Muscle layer of colon (tissue), 2 donors: ENCODE results near the gene SUMO2.
A peak's percentile ranks its signal among the peaks of the same experiment; 100 is the strongest.
"Not testable (repeated sequence)": the region's sequence is repeated elsewhere in the genome, so short reads cannot be mapped to it uniquely, and the experiment has no call there.

Experiments used
- H3K27ac ChIP-seq: one replicate; pipeline ENCODE4 v1.7.0; 2013; ENCODE audit warnings: low read depth, mild to moderate bottlenecking, low read length, moderate library complexity
- H3K27me3 ChIP-seq, 2 donors: one replicate each; pipeline ENCODE4 v1.7.0; 2013; ENCODE audit warnings: low read length in 2 of 2, mild to moderate bottlenecking in 2 of 2; ENCODE audit not compliant: insufficient read depth in 2 of 2, control insufficient read depth in 1 of 2
- H3K36me3 ChIP-seq: one replicate; pipeline ENCODE4 v1.7.0; 2013; ENCODE audit warnings: mild to moderate bottlenecking, low read length; ENCODE audit not compliant: insufficient read depth
- H3K4me1 ChIP-seq: one replicate; pipeline ENCODE4 v1.7.0; 2013; ENCODE audit warnings: mild to moderate bottlenecking, low read length; ENCODE audit not compliant: insufficient read depth
- H3K4me3 ChIP-seq, 2 donors: one replicate each; pipeline ENCODE4 v1.7.0; 2013; ENCODE audit warnings: low read length in 2 of 2, low read depth in 1 of 2, mild to moderate bottlenecking in 1 of 2, moderate library complexity in 1 of 2
- H3K9ac ChIP-seq: one replicate; pipeline ENCODE4 v1.7.0; 2013; ENCODE audit warnings: low read length
- H3K9me3 ChIP-seq: one replicate; pipeline ENCODE4 v1.7.0; 2013; ENCODE audit warnings: mild to moderate bottlenecking, low read length
- donor health status: abdominal sarcoma.
- donor health status: Adenocarcinoma of cecum.

Gene SUMO2

DNA sequence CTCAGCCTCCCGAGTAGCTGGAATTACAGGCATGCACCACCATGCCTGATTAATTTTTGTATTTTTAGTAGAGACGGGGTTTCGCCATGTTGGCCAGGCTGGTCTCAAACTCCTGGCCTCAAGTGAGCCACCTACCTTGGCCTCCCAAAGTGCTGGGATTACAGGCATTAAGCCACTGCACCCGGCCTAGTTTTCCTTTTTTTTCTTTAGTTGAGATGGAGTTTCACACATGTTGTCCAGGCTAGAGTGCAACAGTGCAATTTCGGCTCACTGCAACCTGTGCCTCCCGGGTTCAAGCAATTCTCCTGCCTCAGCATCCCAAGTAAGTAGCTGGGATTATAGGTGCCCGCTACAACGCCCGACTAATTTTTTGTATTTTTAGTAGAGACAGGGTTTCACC, 45.0 kb downstream of the SUMO2 start:
- not testable (repeated sequence) for H3K27me3 ChIP-seq, H3K4me1 ChIP-seq, H3K27ac ChIP-seq, H3K9me3 ChIP-seq, H3K36me3 ChIP-seq, H3K9ac ChIP-seq, H3K4me3 ChIP-seq

DNA sequence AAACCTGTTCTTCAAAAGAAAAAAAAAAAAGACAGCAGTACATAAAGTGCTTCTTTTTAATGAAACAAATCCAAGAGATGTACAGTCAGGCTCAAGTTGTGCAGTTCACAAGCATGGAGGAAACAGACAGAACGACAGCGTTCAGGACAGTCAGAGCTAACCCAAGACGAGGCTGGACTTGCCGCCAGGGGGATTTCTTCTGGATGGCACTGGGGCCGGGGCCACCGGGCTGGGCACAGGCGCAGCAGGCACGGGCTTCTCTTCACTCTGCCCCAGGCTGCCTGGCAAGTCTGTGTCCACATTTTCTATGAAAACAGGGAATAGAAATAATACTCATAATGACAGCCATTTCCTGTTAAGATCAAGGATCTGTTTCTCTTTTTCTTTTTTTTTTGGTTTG, 46.8 kb downstream of the SUMO2 start:
- Histone ChIP-seq H3K9ac (no peak overlapping the region), H3K4me1 (no peaks in the 10 kb centered on the region), H3K36me3 (peaks cover 4% of the 10 kb centered on the region), H3K4me3 (no peak overlapping the region), H3K27me3 (no peaks in the 10 kb centered on the region), H3K27ac (no peak overlapping the region), H3K9me3 (no peaks in the 10 kb centered on the region)

DNA sequence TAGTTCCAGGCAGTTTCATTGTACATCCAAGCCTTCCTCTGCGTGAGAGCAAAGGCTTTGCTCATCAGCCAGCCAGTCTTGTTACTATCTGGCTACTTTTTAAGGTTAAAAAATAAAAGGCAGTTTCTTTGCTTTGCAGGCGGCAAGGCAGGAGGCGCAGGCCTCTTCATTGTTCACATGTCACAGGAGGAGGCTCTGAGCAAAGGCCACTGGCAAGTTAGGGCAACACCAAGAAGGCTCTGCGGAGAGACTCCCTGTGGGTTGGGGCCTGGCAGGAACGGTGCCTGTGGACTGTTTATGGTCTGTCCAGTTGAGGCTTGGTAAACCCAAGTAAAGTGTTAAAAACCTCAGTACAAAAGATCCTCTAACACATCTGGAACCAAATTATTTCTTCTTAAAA, 47.3 kb downstream of the SUMO2 start:
- no peaks in the 10 kb centered on the region for H3K9me3 ChIP-seq
- peaks cover 5% of the 10 kb centered on the region for H3K4me1 ChIP-seq
- no peaks in the 10 kb centered on the region for H3K27me3 ChIP-seq
- H3K27ac ChIP-seq, result no peak overlapping the region
- H3K4me3 ChIP-seq, result no peak overlapping the region
- H3K9ac ChIP-seq, result no peak overlapping the region
- H3K36me3 ChIP-seq, result peaks cover 4% of the 10 kb centered on the region

DNA sequence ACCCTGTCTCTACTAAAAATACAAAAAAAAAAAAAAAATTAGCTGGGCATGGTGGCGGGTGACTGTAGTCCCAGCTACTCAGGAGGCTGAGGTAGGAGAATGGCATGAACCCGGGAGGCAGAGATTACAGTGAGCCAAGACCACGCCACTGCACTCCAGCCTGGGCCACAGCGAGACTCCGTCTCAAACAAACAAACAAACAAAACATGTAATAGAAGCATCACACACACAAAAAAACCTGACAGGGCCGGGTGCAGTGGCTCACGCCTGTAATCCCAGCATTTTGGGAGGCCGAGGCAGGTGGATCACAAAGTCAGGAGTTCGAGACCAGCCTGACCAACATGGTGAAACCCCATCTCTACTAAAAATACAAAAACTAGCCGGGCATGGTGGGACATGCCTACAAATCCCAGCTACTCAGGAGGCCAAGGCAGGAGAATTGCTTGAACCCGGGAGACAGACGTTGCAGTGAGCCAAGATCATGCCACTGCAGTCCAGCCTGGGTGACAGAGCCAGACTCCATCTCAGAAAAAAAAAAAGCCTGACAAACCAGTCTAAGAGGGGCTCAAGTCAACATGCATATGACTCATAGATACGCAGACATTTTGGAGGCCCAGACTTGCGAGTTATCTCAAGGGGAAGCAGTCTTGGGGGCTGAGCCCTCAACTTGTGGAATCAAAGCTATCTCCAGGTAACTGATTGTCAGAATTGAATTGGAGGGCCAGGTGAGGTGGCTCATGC, 49.0 kb downstream of the SUMO2 start:
- not testable (repeated sequence) for H3K9me3 ChIP-seq, H3K36me3 ChIP-seq, H3K9ac ChIP-seq, H3K27ac ChIP-seq, H3K4me1 ChIP-seq, H3K4me3 ChIP-seq, H3K27me3 ChIP-seq

DNA sequence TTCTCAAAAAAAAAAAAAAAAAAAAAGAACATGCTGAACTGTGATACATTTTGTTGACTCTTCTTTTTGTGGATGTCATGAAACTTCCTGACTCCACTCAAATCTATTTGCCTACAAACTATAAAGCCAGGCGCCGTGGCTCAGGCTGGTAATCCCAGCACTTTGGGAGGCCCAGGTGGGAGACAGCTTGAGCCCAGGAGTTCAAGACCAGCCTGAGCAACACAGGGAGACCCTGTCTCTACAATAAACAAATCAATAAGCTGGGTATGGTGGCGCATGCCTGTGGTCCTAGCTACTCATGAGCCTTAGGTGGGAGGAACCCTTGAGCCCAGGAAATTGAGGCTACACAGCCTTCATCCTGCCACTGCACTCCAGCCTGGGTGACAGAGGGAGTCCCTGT, 49.8 kb downstream of the SUMO2 start:
- no peak overlapping the region for H3K4me3 ChIP-seq
- no peak overlapping the region for H3K27ac ChIP-seq
- H3K36me3 ChIP-seq, result no peaks in the 10 kb centered on the region

DNA sequence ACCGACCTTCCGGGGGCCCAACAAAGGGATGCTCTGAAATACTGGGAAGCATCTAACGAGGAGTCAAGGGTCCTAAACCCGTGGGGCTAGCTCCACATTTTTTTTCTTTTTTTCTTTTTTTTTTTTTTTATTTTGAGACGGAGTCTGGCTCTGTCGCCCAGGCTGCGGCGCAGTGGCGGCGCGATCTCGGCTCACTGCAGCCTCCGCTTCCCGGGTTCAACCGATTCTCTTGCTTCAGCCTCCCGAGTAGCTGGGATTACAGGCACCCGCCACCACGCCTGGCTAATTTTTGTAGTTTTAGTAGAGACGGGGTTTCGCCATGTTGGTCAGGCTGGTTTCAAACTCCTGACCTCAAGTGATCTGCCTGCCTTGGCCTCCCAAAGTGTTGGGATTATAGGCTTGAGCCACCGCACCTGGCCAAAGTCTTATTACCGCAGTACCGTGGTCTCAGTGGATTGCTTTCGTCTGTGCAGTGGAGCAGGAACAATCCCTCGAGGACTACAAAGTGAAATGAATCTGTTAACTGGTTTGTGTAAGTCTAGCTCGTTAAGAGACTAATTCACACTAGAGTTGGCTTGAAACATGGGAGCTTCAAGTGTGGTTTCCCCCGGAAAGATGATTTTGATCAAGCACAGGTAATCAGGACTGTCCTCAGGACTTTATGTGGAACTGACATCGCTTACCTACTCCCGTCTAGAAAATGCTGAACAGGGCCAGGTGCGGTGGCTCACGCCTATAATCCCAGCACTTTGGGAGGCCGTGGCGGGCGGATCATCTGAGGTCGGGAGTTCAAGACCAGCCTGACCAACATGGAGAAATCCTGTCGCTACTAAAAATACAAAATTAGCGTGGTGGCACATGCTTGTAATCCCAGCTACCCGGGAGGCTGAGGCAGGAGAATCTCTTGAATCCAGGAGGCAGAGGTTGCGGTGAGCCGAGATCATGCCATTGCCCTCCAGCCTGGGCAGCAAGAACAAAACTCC, 50.5 kb downstream of the SUMO2 start:
- H3K4me1 ChIP-seq, H3K36me3 ChIP-seq, H3K9ac ChIP-seq, H3K27me3 ChIP-seq, H3K9me3 ChIP-seq: not testable (repeated sequence)
- peak overlapping the region; percentile 73 to 96 for H3K4me3 ChIP-seq
- H3K27ac ChIP-seq, result peak overlapping the region; percentile 96

More for the DNA sequence above, 49.8 kb downstream of the SUMO2 start:
- H3K27me3 ChIP-seq, result no peaks in the 10 kb centered on the region
- no peak overlapping the region for H3K9ac ChIP-seq
- H3K4me1 ChIP-seq, result peaks cover 8% of the 10 kb centered on the region
- H3K9me3 ChIP-seq, result no peaks in the 10 kb centered on the region

DNA sequence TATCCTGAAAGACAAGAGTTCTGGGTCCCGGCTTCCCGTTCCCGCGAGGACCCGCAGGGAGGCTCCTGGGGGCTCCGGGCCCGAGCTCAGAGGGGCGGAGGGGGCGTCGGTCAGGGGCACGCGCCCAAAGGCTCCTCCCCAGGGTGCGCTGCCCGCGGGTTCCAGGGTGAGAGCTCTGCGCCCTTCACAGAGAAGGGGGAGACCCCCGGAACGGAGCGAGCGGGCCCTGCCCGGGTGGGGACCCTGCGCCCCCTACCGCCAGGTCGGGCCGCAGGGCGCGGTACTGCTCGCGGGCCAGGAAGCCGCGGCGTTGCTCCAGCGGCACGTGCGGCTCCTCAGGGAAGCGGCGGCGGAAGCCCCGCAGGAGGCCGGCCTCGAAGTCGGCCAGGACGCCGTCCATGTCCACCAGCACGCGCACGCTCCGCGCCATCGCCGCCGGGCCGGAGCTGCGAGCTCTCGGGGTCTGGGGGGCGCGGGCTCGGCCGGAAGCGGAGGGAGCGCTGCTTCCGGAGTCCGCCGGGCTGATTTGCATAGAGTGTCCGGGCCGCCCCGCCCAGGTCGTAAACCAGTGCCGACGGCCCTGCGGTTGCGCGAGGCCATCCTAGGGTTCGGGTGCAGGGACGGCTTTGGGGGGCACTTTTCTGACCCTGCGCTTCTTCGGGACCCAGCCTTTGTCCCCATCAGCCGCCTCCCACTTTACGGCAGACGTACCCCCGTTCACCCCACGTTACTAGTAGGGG, 51.3 kb downstream of the SUMO2 start, which contains the start of gene NT5C:
Gene NT5C (minus strand): TSS at position 465 of the 740 bp plus-strand sequence. CDS start 35 bp downstream, at position 430.
- peak within 1 kb of the TSS; percentile 73 to 96 for H3K4me3 ChIP-seq
- H3K36me3 ChIP-seq, result no peaks in the 10 kb centered on the region
- peaks cover 8% of the 10 kb centered on the region for H3K4me1 ChIP-seq
- H3K27me3 ChIP-seq, result no peaks in the 10 kb centered on the region
- H3K27ac ChIP-seq, result peak within 1 kb of the TSS; percentile 96
- peak within 1 kb of the TSS; percentile 27 for H3K9ac ChIP-seq
- H3K9me3 ChIP-seq, result no peaks in the 10 kb centered on the region

DNA sequence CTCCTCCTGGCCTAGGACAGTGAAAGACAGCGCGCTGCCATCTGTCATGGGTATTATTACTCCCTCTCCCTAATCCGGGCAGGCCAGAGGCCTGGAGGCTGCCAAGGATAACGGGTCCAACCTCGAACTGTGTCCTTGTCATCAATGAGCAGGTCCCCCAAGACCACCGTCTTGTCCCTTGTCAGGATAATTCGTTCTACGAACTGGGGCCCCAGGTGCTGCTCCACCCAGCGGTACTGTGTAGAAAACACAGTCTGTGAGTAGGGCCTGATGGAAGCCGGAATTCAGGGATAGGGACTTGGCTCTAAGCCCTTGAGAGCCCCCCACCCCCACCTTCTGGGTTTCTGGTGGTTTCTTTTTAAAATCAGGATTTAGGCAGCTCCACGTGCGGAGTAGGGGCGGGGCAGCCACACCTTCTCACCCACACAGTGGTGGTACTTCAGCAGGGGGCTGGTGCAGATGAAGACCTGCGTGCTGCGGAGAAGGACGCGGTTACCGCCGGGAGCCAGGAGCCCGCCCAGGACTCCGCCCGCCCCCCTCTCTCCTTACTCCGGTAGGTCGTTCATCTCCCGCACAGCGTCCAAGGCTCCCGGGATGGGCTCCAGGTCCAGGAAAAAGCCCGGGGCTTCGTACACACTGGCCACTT, 52.0 kb downstream of the SUMO2 start:
- peak overlapping the region; percentile 27 for H3K9ac ChIP-seq
- no peaks in the 10 kb centered on the region for H3K27me3 ChIP-seq
- peak overlapping the region; percentile 96 for H3K27ac ChIP-seq
- no peaks in the 10 kb centered on the region for H3K9me3 ChIP-seq
- H3K36me3 ChIP-seq, result no peaks in the 10 kb centered on the region
- H3K4me1 ChIP-seq, result peaks cover 8% of the 10 kb centered on the region
- H3K4me3 ChIP-seq, result peak overlapping the region; percentile 73 to 96

DNA sequence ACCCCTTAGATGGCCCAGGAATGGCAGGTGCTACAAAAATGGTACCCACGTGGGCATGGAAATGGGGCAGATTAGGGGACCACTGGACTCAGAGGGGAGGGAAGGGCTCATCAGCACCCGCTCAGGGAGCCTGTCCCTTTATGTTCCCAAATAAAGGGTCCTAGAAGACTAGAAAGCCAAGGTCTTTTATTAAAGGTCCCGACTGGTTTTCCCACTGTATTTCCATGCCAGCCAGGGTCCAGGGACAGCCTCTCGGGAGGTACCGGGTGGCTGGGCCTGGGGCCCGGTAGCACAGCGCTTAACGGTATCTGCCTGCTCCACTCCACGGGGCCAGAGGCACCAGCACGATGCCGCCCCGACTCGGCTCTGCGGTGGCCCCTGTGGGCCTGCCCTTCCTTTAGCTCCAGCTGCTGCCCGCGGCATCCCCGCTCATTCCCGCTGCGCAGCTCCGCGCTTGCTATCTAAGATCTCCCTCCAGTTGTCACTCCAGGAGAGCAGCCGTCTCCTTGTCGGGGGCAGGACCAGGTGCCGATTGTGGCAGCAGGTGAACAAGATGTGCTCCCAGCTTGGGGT, 52.6 kb downstream of the SUMO2 start:
- Histone ChIP-seq H3K9me3 (no peaks in the 10 kb centered on the region), H3K36me3 (no peaks in the 10 kb centered on the region), H3K27ac (peak overlapping the region; percentile 96), H3K9ac (peak overlapping the region; percentile 27), H3K4me1 (peaks cover 8% of the 10 kb centered on the region), H3K4me3 (peak overlapping the region in 1 of 2 donors; percentile 73), H3K27me3 (no peaks in the 10 kb centered on the region)

DNA sequence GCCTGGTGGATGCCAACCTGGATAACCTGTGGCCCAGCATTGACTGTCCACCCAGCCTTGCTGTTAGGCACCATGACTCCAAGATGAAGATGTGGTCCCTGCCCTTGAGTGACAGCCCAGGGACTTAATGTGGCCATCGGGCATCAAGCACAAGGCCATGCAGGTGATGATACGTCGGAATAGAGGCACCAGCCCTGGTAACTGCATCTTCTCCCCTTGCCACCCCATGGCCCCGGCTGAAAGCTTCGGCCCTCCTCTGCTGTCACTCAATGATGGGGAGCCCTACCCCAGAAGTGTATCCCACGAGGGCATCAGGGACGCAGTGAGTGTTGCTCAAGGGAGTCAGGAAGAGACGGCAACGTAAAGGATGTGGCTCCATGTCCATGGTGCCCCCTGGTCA, 53.2 kb downstream of the SUMO2 start:
- no peaks in the 10 kb centered on the region for H3K9me3 ChIP-seq
- no peaks in the 10 kb centered on the region for H3K27me3 ChIP-seq
- H3K36me3 ChIP-seq, result no peaks in the 10 kb centered on the region
- H3K27ac ChIP-seq, result no peak overlapping the region
- no peak overlapping the region for H3K4me3 ChIP-seq
- H3K4me1 ChIP-seq, result peaks cover 8% of the 10 kb centered on the region
- H3K9ac ChIP-seq, result no peak overlapping the region
